OCI-LY7 (cell line): Measurements from ENCODE around the gene SH3BP5L. TPM values are rescaled to one million over a fixed set of nuclear protein-coding genes. Genes with fewer than 3 reads are reported as not detected.
A peak's percentile ranks its signal among the peaks of the same experiment; 100 is the strongest.

Experiments used
- BruUV-seq: library from RNA; stranded (reverse); fragments of 400-500 nt; replicated peaks from 2 replicates; lab custom pipeline; 2021; lab: Mats Ljungman, UMichigan
- CTCF ChIA-PET: fragments of 300-600 bp; sonication (Branson Sonifier 250); formaldehyde crosslinking; loops from one replicate; lab custom pipeline; 2022; ENCODE audit warnings: antibody characterized with exemption; ENCODE audit not compliant: unreplicated experiment; lab: Charles Lee
- POLR2A ChIA-PET: fragments of 300-600 bp; sonication (Branson Sonifier 250); formaldehyde crosslinking; loops from one replicate; lab custom pipeline; 2022; ENCODE audit warnings: antibody characterized with exemption; lab: Charles Lee
- DNase-seq: peaks from one replicate; pipeline ENCODE4 v3.0.0-alpha.2; 2015; ENCODE audit warnings: low spot score
- H2AFZ ChIP-seq: fragments of 200-600 bp; sonication (generic), shearing (Covaris generic); 2 replicates; pipeline ENCODE4 v1.6.1; 2014; ENCODE audit warnings: mild to moderate bottlenecking, antibody characterized with exemption, low read length, moderate library complexity
- H3K27ac ChIP-seq: fragments of 200-600 bp; sonication (generic); 2 replicates; pipeline ENCODE4 v1.5.1; 2014; ENCODE audit warnings: mixed run types, low read depth, mild to moderate bottlenecking, moderate library complexity, low read length, inconsistent platforms; ENCODE audit not compliant: poor library complexity, severe bottlenecking
- H3K36me3 ChIP-seq: fragments of 200-600 bp; sonication (generic); 2 replicates; pipeline ENCODE4 v1.6.1; 2014; ENCODE audit warnings: mild to moderate bottlenecking, antibody characterized with exemption, low read length, moderate library complexity, mixed read lengths; ENCODE audit not compliant: insufficient read depth
- H3K4me1 ChIP-seq: fragments of 200-600 bp; sonication (generic); 2 replicates; pipeline ENCODE4 v1.5.1; 2014; ENCODE audit warnings: mild to moderate bottlenecking, low read length; ENCODE audit not compliant: insufficient read depth, poor library complexity, severe bottlenecking
- H3K4me2 ChIP-seq: fragments of 200-600 bp; sonication (generic); 2 replicates; pipeline ENCODE4 v1.6.1; 2014; ENCODE audit warnings: mild to moderate bottlenecking, low read length
- H3K4me3 ChIP-seq: fragments of 200-600 bp; sonication (generic); 2 replicates; pipeline ENCODE4 v1.5.1; 2014; ENCODE audit warnings: mild to moderate bottlenecking, low read depth, low read length; ENCODE audit not compliant: poor library complexity, severe bottlenecking
- H3K79me2 ChIP-seq: fragments of 200-600 bp; sonication (generic); 2 replicates; pipeline ENCODE4 v1.6.1; 2016; ENCODE audit warnings: low read depth, mild to moderate bottlenecking, low read length, moderate library complexity, mixed read lengths; ENCODE audit not compliant: insufficient read depth
- H3K9me2 ChIP-seq: fragments of 200-600 bp; sonication (generic); 2 replicates; pipeline ENCODE4 v1.6.1; 2016; ENCODE audit warnings: mild to moderate bottlenecking, low read length, mixed read lengths; ENCODE audit not compliant: insufficient read depth
- H3K9me3 ChIP-seq: fragments of 200-600 bp; sonication (generic); 2 replicates; pipeline ENCODE4 v1.6.1; 2014; ENCODE audit warnings: mild to moderate bottlenecking, mixed run types, low read length, mixed read lengths
- H4K20me1 ChIP-seq: fragments of 200-600 bp; sonication (generic); 2 replicates; pipeline ENCODE4 v1.6.1; 2014; ENCODE audit warnings: mild to moderate bottlenecking, antibody characterized with exemption, low read length, moderate library complexity, mixed read lengths; ENCODE audit not compliant: insufficient read depth
- EZH2phosphoT487 ChIP-seq: fragments of 200-600 bp; sonication (generic); IDR thresholded peaks from 2 replicates; pipeline ENCODE4 v1.6.1; 2018; ENCODE audit warnings: low read depth, borderline replicate concordance, mild to moderate bottlenecking, mixed run types, antibody characterized with exemption, low read length, moderate library complexity, mixed read lengths
- intact Hi-C: fragments of 100-400 bp; cut with micrococcal nuclease; formaldehyde crosslinking; loops from one replicate; pipeline ENCODE4 v1.10.0; 2022; ENCODE audit not compliant: unreplicated experiment
- total RNA-seq, 2 experiments: library from RNA; depleted of rRNA in 1 of 2; stranded (reverse); fragments of >200 nt in 1 of 2; shearing (Covaris generic) in 1 of 2; gene quantifications; 2 replicates each; pipeline ENCODE4 v1.2.3, GENCODE V29; 2014 to 2022
- TF ChIP-seq, protein P1 (sequence below): fragments of 200-600 bp; sonication (generic); conservative IDR thresholded peaks from 2 replicates; pipeline ENCODE4 v1.5.1; 2014; ENCODE audit warnings: mild to moderate bottlenecking, antibody characterized with exemption, low read length, moderate library complexity, mixed read lengths

Gene SH3BP5L
- total RNA-seq, 2 experiments from 2014 or later = 16.9 to 21.8 TPM

DNA sequence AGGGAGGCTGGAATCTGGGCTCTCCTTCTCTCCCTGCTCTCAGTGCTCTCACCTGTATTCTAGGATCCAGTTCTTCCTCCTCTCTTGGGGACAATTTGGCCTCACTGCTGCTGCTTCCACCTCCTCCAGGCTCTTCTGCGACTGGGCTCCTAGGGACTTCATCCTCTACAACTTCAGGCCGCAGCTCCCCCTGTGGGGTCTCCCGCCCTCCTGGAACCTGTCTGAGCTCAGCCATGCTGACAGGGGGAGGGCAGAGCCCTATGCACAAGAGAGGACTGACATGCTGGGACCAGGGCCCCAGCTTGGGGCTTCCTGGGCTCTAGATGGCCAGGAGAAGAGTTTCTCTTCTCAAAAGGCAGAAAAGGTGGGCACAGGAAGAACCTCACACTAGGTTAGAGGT lies 1.0 kb downstream of the SH3BP5L start:
- peaks cover 40% of the 10 kb centered on the region for H3K4me1 ChIP-seq
- peaks cover 10% of the 10 kb centered on the region; the same call in 1 of the 2 replicates for H3K79me2 ChIP-seq
- ChIA-PET CTCF (no interaction called here), POLR2A (interaction anchor here (1.0 to 5.4 kb wide), 5 partner anchors 13 to 49 kb away, joined by 4 to 70 read pairs (median 17); partner anchors contain the start of genes ZNF672 and ZNF692)
- H3K27ac ChIP-seq = no peak overlapping the region
- no peak overlapping the region for H2AFZ ChIP-seq
- H3K9me3 ChIP-seq = no peaks in the 10 kb centered on the region
- H3K9me2 ChIP-seq = no peaks in the 10 kb centered on the region
- no peaks in the 10 kb centered on the region for H4K20me1 ChIP-seq
- peak overlapping the region; percentile 82 for H3K4me2 ChIP-seq
- H3K4me3 ChIP-seq = peak overlapping the region; percentile 73
- intact Hi-C loops = no loop called here
- TF ChIP-seq EZH2phosphoT487 = no peak
- TF ChIP-seq, protein P1, sequence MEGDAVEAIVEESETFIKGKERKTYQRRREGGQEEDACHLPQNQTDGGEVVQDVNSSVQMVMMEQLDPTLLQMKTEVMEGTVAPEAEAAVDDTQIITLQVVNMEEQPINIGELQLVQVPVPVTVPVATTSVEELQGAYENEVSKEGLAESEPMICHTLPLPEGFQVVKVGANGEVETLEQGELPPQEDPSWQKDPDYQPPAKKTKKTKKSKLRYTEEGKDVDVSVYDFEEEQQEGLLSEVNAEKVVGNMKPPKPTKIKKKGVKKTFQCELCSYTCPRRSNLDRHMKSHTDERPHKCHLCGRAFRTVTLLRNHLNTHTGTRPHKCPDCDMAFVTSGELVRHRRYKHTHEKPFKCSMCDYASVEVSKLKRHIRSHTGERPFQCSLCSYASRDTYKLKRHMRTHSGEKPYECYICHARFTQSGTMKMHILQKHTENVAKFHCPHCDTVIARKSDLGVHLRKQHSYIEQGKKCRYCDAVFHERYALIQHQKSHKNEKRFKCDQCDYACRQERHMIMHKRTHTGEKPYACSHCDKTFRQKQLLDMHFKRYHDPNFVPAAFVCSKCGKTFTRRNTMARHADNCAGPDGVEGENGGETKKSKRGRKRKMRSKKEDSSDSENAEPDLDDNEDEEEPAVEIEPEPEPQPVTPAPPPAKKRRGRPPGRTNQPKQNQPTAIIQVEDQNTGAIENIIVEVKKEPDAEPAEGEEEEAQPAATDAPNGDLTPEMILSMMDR = no peak
- DNase-seq = no peak
- H3K36me3 ChIP-seq = peaks cover 33% of the 10 kb centered on the region
- no TSS peak for BruUV-seq

DNA sequence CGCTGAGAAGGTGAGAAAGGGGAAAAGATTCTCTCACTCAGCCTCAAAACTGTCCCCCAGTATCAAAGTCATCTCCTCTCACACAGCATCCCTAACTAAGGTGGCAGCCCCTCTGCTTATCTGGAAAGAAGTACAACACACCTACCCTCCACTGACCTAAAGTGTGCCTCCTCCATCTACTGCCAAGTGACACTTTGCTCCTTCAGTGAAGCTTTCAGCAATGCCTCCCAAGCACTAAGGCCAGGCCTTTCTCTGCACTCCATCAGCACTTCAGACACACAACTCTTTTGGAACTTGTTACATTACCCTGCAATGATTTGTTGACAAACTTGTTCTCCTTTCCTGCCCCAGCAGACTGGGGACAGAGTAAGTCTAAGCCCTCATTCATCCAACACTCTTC lies 1.4 kb downstream of the SH3BP5L start:
- peak overlapping the region; percentile 82 for H3K4me2 ChIP-seq
- CTCF ChIA-PET = no interaction called here
- H3K9me3 ChIP-seq = no peaks in the 10 kb centered on the region
- intact Hi-C loops = no loop called here
- POLR2A ChIA-PET = interaction anchor here (1.9 to 5.4 kb wide), 3 partner anchors 13 to 49 kb away, joined by 4 to 70 read pairs (median 31); partner anchors contain the start of genes ZNF672 and ZNF692
- H3K79me2 ChIP-seq = peaks cover 10% of the 10 kb centered on the region; the same call in 1 of the 2 replicates
- H3K9me2 ChIP-seq = no peaks in the 10 kb centered on the region
- no peak overlapping the region for H2AFZ ChIP-seq
- H3K36me3 ChIP-seq = peaks cover 33% of the 10 kb centered on the region
- H3K4me1 ChIP-seq = peaks cover 43% of the 10 kb centered on the region
- H3K4me3 ChIP-seq = peak overlapping the region; percentile 73
- TF ChIP-seq, protein P1 = no peak
- no peak for TF ChIP-seq EZH2phosphoT487
- H3K27ac ChIP-seq = no peak overlapping the region
- BruUV-seq = no TSS peak
- DNase-seq = no peak
- H4K20me1 ChIP-seq = no peaks in the 10 kb centered on the region

DNA sequence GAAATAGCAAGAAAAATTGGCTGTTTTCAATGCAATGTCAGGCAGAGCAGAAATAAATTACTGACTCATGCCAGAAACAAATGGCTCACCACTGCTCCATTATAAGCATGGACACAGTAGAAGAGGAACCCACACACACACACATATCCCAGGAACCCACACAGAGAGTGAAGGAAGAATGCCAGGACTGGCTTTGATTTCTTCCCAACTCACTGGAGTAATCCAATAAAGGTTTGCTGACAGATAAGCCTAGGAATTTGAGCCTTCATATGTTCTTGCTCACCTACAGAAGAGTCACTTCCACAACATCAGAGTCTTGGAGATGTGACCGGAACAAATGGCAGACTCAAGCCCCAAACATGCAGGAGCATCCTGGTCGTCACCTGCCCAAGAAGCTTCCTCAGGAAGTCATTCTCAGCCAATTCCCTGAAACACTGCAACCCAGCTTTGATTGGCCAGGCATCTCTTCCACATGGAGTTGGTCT lies 2.2 kb downstream of the SH3BP5L start:
- Histone ChIP-seq H3K4me2 (peak overlapping the region; percentile 82), H3K4me3 (no peak overlapping the region), H3K36me3 (peaks cover 33% of the 10 kb centered on the region), H3K79me2 (peaks cover 10% of the 10 kb centered on the region; the same call in 1 of the 2 replicates), H3K27ac (no peak overlapping the region), H3K9me3 (no peaks in the 10 kb centered on the region), H4K20me1 (no peaks in the 10 kb centered on the region), H2AFZ (no peak overlapping the region), H3K4me1 (peaks cover 50% of the 10 kb centered on the region), H3K9me2 (no peaks in the 10 kb centered on the region)
- ChIA-PET POLR2A (interaction anchor here (1.3 kb wide), 1 partner anchor 8 kb away, joined by 4 read pairs; no protein-coding TSS in a partner anchor), CTCF (no interaction called here)
- TF ChIP-seq, protein P1 = no peak
- TF ChIP-seq EZH2phosphoT487 = no peak
- intact Hi-C loops = no loop called here
- DNase-seq = no peak
- no TSS peak for BruUV-seq
